Measurements from ENCODE around the gene CUTC. TPM values are rescaled to one million over a fixed set of nuclear protein-coding genes. Genes with fewer than 3 reads are reported as not detected.

The CUTC gene
- total RNA-seq, 1 experiment from 2014 or later = 21.6 TPM

DNA sequence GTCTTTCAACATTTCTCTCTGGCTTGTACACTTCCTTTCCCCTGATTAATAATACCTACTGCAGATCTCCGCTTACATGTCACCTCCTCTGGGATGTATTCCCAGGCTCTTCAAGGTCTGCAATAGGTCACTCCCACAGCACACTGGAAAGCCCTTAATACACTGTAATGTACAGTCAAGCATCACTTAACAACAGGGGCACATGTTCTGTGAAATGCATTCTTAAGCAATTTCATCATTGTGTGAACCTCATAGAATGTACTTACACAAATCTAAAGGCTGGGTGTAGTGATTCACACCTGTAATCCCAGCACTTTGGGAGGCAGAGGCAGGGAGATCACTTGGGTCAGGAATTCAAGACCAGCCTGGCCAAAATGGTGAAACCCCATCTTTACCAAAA lies 2.0 kb upstream of the CUTC start:
- TF ChIP-seq, protein P1, sequence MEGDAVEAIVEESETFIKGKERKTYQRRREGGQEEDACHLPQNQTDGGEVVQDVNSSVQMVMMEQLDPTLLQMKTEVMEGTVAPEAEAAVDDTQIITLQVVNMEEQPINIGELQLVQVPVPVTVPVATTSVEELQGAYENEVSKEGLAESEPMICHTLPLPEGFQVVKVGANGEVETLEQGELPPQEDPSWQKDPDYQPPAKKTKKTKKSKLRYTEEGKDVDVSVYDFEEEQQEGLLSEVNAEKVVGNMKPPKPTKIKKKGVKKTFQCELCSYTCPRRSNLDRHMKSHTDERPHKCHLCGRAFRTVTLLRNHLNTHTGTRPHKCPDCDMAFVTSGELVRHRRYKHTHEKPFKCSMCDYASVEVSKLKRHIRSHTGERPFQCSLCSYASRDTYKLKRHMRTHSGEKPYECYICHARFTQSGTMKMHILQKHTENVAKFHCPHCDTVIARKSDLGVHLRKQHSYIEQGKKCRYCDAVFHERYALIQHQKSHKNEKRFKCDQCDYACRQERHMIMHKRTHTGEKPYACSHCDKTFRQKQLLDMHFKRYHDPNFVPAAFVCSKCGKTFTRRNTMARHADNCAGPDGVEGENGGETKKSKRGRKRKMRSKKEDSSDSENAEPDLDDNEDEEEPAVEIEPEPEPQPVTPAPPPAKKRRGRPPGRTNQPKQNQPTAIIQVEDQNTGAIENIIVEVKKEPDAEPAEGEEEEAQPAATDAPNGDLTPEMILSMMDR (conservative IDR thresholded peaks at IDR 0.05) = no peak
- no peaks in the 10 kb centered on the region for H3K79me2 ChIP-seq (ENCODE audit: insufficient read depth, low read length)
- H2BK5ac ChIP-seq (ENCODE audit: insufficient read length, low read length) = no peak overlapping the region

More for the DNA sequence above, 2.0 kb upstream of the CUTC start:
- Histone ChIP-seq H3K23me2 (ENCODE audit: insufficient read length, low read depth, low read length, poor library complexity, severe bottlenecking) (no peaks in the 10 kb centered on the region), H2AFZ (ENCODE audit: low read length) (no peak overlapping the region), H3K4me2 (ENCODE audit: insufficient read depth, insufficient read length, low read length) (no peak overlapping the region), H2BK12ac (ENCODE audit: insufficient read length, low read depth, low read length) (no peak overlapping the region), H2BK20ac (ENCODE audit: low read depth, low read length, poor library complexity, severe bottlenecking) (no peak overlapping the region), H4K91ac (ENCODE audit: insufficient read length, low read depth, low read length) (no peak overlapping the region), H4K8ac (replicated peaks; ENCODE audit: insufficient read length, low read depth, low read length) (no peak overlapping the region), H3K23ac (ENCODE audit: insufficient read length, low read depth, low read length) (no peak overlapping the region), H2AK5ac (ENCODE audit: insufficient read length, low read length) (no peak overlapping the region), H3K4me1 (ENCODE audit: insufficient read depth, low read length) (no peaks in the 10 kb centered on the region), H3K14ac (ENCODE audit: insufficient read depth, low read length) (no peak overlapping the region), H3K79me1 (ENCODE audit: insufficient read depth, low read depth, low read length, poor library complexity, severe bottlenecking) (no peaks in the 10 kb centered on the region), H2BK15ac (ENCODE audit: low read depth, low read length) (no peak overlapping the region), H4K20me1 (ENCODE audit: control insufficient read depth, insufficient read depth, insufficient read length) (no peaks in the 10 kb centered on the region), H3K4ac (ENCODE audit: low read depth, low read length) (no peak overlapping the region), H3K9me3 (ENCODE audit: control insufficient read depth, low read depth, low read length) (no peaks in the 10 kb centered on the region), H2BK120ac (ENCODE audit: low read depth, low read length, poor library complexity, severe bottlenecking) (no peak overlapping the region), H3K27me3 (ENCODE audit: insufficient read depth, low read length) (no peaks in the 10 kb centered on the region), H3K56ac (ENCODE audit: insufficient read length, low read depth, low read length) (no peak overlapping the region), H4K5ac (ENCODE audit: insufficient read length, low read depth, low read length) (no peak overlapping the region), H3K27ac (ENCODE audit: insufficient read length, low read depth, low read length) (no peak overlapping the region), H3K9ac (ENCODE audit: extremely low read depth, insufficient read length, low read length) (no peak overlapping the region), H3K18ac (ENCODE audit: insufficient read length, low read depth, low read length) (no peak overlapping the region), H3T11ph (ENCODE audit: low read length) (no peak overlapping the region)
- Mint-ChIP-seq H3K36me3 (ENCODE audit: insufficient read depth in 1 of 3, low read depth in 3 of 3) (peaks cover 9 to 39% (median 33%) of the 10 kb centered on the region in 3 experiments; a peak in 6 of 7 replicates), H3K4me1 (peaks cover 8 to 14% of the 10 kb centered on the region in 2 experiments), H3K27ac (no peak overlapping the region; a peak in 1 of 7 replicates), H3K9me3 (no peaks in the 10 kb centered on the region; a peak in 1 of 5 replicates), H3K27me3 (ENCODE audit: low read depth) (no peaks in the 10 kb centered on the region), H3K4me3 (no peak overlapping the region)
- no peak for DNase-seq
- WGBS (ENCODE audit: extremely low coverage, insufficient read length, low lambda C conversion rate) = no CpG with 5 or more reads among the region's 1 CpG

All from H9 (cell line).